ENCODE measurements around the gene SGK1. TPM values are rescaled to one million over a fixed set of nuclear protein-coding genes. Genes with fewer than 3 reads are reported as not detected.

Gene SGK1
- 131 and 133 TPM in 2 replicates for polyA plus RNA-seq (2011; rRNA removed)
- polyA plus RNA-seq (2012; cell fraction: cytosol; rRNA removed): 105 and 117 TPM in 2 replicates
- polyA plus RNA-seq (2012; cell fraction: nucleus; rRNA removed): 226 and 278 TPM in 2 replicates
- polyA plus RNA-seq (2017; fragmentation: RNase III; extraction: RNeasy Plus Mini Kit Qiagen cat#74134 plus additional on column Dnase treatment): 32.0 to 41.5 TPM (median 41.3 TPM) in 3 replicates
- 143 and 146 TPM in 2 replicates for polyA minus RNA-seq (2011; rRNA and poly(A)+ RNA removed)

GRCh38 chr6:134317471-134318131 lies at the start of gene SGK1:
Gene SGK1, minus strand, starts transcription at chr6:134318112. Its CDS starts 652 bp downstream, at chr6:134317460.
- Histone ChIP-seq H3K4me2 (peak within 1 kb of the TSS; percentile 87), H3K4me1 (peaks cover 9% of the 10 kb centered on the region; the same call in 2 of the 3 replicates), H3K4me3 (peak within 1 kb of the TSS; percentile 44), H3K27ac (peak within 1 kb of the TSS; percentile 33 to 46; a peak in 4 of 6 replicates), H3K9me3 (no peaks in the 10 kb centered on the region)
- FAIRE-seq (no peak), DNase-seq (ENCODE audit: low read depth in 1 of 2, low spot score in 1 of 2) (peak in 1 of 2 experiments; percentile 18), ATAC-seq (peak; percentile 84 to 86)
- TF ChIP-seq CEBPB (IDR thresholded peaks at IDR 0.05) (0 out of 4 replicates have a peak, but pooled peaks of 1 of the 2 experiments have one; percentile 33), HMGXB4 (CRISPR knock-in tag; IDR thresholded peaks at IDR 0.05; ENCODE audit: borderline replicate concordance) (no peak)
- ChIA-PET CTCF (interaction anchor here (0.7 to 1.2 kb wide), 2 partner anchors 10 to 565 kb away, joined by 3 read pairs; no protein-coding TSS in a partner anchor), POLR2A (no interaction called here)
- 30% methylated on average over 28 of the region's 33 CpGs for WGBS (ENCODE audit: missing lambda C conversion rate)

- POLR2A ChIA-PET: interaction anchor here (1.4 to 1.7 kb wide), 2 partner anchors 10 to 166 kb away, joined by 4 to 5 read pairs; no protein-coding TSS in a partner anchor
- Histone ChIP-seq H3K4me3 (no peak overlapping the region), H3K9me3 (no peaks in the 10 kb centered on the region), H3K27ac (peak overlapping the region; percentile 71 to 84), H3K4me2 (peak overlapping the region; percentile 59), H3K4me1 (peaks cover 19% of the 10 kb centered on the region)
- peak; percentile 29; the same call in 2 of the 3 replicates for TF ChIP-seq SMC3 (IDR thresholded peaks at IDR 0.05)
- no peak for TF ChIP-seq ATOH8 (CRISPR knock-in tag; IDR thresholded peaks at IDR 0.05; ENCODE audit: low read depth)
- peak in 1 of 2 experiments; percentile 26; a peak in 1 of 5 replicates for TF ChIP-seq JUN (IDR thresholded peaks at IDR 0.05)
- no peak for TF ChIP-seq MYC (IDR thresholded peaks at IDR 0.05; ENCODE audit: borderline replicate concordance, low read length)
- TF ChIP-seq ZFP36 (IDR thresholded peaks at IDR 0.05; ENCODE audit: borderline replicate concordance, partially characterized antibody): no peak
- TF ChIP-seq CEBPB (IDR thresholded peaks at IDR 0.05): peak in 1 of 2 experiments; percentile 20; a peak in 1 of 4 replicates
- TF ChIP-seq NFE2L2 (conservative IDR thresholded peaks at IDR 0.05; ENCODE audit: low read length): no peak
- peak; percentile 88 for TF ChIP-seq GATA3 (IDR thresholded peaks at IDR 0.05; ENCODE audit: borderline replicate concordance)
- peak; percentile 65 for TF ChIP-seq FOSL2 (IDR thresholded peaks at IDR 0.05)
- peak; percentile 93 for TF ChIP-seq FOSL2 (CRISPR knock-in tag; IDR thresholded peaks at IDR 0.05)
- TF ChIP-seq JUNB (IDR thresholded peaks at IDR 0.05): peak; percentile 86
- TF ChIP-seq REST (IDR thresholded peaks at IDR 0.05): no peak
- TF ChIP-seq RAD21 (conservative IDR thresholded peaks at IDR 0.05 in 1 of 2, IDR thresholded peaks at IDR 0.05 in 1 of 2): peak in 1 of 2 experiments; percentile 21; a peak in 1 of 5 replicates
- TF ChIP-seq EP300 (IDR thresholded peaks at IDR 0.05): peak in 1 of 2 experiments; percentile 37; a peak in 1 of 5 replicates
- CTCF ChIA-PET: interaction anchor here (0.5 kb wide), 1 partner anchor 93 kb away, joined by 4 read pairs; no protein-coding TSS in a partner anchor
- FAIRE-seq (no peak), DNase-seq (ENCODE audit: low read depth in 1 of 2, low spot score in 1 of 2) (peak; percentile 75 to 79), ATAC-seq (peak; percentile 89 to 95)
- WGBS (ENCODE audit: missing lambda C conversion rate): 0% methylated on average over 2 of the region's 2 CpGs
These were observed 45.6 kb upstream of the SGK1 start for GRCh38 chr6:134363323-134364039.
